Left ventricle myocardium inferior (tissue), 1 donor: ENCODE measurements around the gene FNTB. TPM values are rescaled to one million over a fixed set of nuclear protein-coding genes. Genes with fewer than 3 reads are reported as not detected.

Experiments
- DNase-seq: peaks from one replicate; pipeline ENCODE4 v3.0.0-alpha.2; 2020
- H3K27ac ChIP-seq: fragments of 200-600 bp; replicated peaks from 2 replicates; pipeline ENCODE4 v1.8.0; 2021
- H3K27me3 ChIP-seq: fragments of 200-600 bp; 2 replicates; pipeline ENCODE4 v1.8.0; 2021; ENCODE audit warnings: low read depth
- H3K36me3 ChIP-seq: fragments of 200-600 bp; 2 replicates; pipeline ENCODE4 v1.8.0; 2021
- H3K4me1 ChIP-seq: fragments of 200-600 bp; 2 replicates; pipeline ENCODE4 v1.8.0; 2021
- H3K4me3 ChIP-seq: fragments of 200-600 bp; 2 replicates; pipeline ENCODE4 v1.8.0; 2021; ENCODE audit warnings: mild to moderate bottlenecking, moderate library complexity
- H3K9me3 ChIP-seq: fragments of 200-600 bp; replicated peaks from 2 replicates; pipeline ENCODE4 v1.8.0; 2021
- intact Hi-C: fragments of 100-400 bp; cut with micrococcal nuclease; formaldehyde crosslinking; loops from one replicate; pipeline ENCODE4 v1.11.0; 2022
- long read RNA-seq: library from polyadenylated mRNA; unstranded; transcript quantifications from one replicate; pipeline ENCODE4 v2.0.0, GENCODE V29; 2021
- total RNA-seq: library from RNA; stranded (reverse); fragmentation: NEBNext Ultra II Directional; extraction: Animal tissue kit (Norgen Biotek cat#: 25700); gene quantifications from one replicate; pipeline ENCODE4 v1.2.1, GENCODE V29; 2021
- TF ChIP-seq, protein P1 (sequence below): fragments of 200-600 bp; IDR thresholded peaks from 2 replicates; pipeline ENCODE4 v1.8.0; 2021; ENCODE audit warnings: antibody characterized with exemption, mild to moderate bottlenecking, borderline replicate concordance
- donor health status: DM: no; HTN: yes; CAD: no; lungs with severe emphysema.

FNTB gene
- total RNA-seq, result 17.9 TPM
- long read RNA-seq, transcript FNTB-201 (12 exons, 2,834 nt), result major isoform, 53 of 68 reads
- long read RNA-seq, partial matches to known transcripts, result 5 of 68 reads
- long read RNA-seq, other reads (novel, unspliced or antisense), result 8 of 68 reads

- TF ChIP-seq, protein P1, sequence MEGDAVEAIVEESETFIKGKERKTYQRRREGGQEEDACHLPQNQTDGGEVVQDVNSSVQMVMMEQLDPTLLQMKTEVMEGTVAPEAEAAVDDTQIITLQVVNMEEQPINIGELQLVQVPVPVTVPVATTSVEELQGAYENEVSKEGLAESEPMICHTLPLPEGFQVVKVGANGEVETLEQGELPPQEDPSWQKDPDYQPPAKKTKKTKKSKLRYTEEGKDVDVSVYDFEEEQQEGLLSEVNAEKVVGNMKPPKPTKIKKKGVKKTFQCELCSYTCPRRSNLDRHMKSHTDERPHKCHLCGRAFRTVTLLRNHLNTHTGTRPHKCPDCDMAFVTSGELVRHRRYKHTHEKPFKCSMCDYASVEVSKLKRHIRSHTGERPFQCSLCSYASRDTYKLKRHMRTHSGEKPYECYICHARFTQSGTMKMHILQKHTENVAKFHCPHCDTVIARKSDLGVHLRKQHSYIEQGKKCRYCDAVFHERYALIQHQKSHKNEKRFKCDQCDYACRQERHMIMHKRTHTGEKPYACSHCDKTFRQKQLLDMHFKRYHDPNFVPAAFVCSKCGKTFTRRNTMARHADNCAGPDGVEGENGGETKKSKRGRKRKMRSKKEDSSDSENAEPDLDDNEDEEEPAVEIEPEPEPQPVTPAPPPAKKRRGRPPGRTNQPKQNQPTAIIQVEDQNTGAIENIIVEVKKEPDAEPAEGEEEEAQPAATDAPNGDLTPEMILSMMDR, result peak; percentile 74
- intact Hi-C loops, result no loop called here
- peak; percentile 96 for DNase-seq
- Histone ChIP-seq H3K9me3 (no peaks in the 10 kb centered on the region), H3K27me3 (no peaks in the 10 kb centered on the region), H3K4me1 (peaks cover 31% of the 10 kb centered on the region), H3K36me3 (no peaks in the 10 kb centered on the region), H3K27ac (peak within 1 kb of the TSS; percentile 94), H3K4me3 (peak within 1 kb of the TSS; percentile 80)
Measured at GRCh38 chr14:64986648-64987437, at the start of gene FNTB. Gene FNTB (plus strand): TSS chr14:64986895. CDS start chr14:64986954, 59 bp downstream.

DNA sequence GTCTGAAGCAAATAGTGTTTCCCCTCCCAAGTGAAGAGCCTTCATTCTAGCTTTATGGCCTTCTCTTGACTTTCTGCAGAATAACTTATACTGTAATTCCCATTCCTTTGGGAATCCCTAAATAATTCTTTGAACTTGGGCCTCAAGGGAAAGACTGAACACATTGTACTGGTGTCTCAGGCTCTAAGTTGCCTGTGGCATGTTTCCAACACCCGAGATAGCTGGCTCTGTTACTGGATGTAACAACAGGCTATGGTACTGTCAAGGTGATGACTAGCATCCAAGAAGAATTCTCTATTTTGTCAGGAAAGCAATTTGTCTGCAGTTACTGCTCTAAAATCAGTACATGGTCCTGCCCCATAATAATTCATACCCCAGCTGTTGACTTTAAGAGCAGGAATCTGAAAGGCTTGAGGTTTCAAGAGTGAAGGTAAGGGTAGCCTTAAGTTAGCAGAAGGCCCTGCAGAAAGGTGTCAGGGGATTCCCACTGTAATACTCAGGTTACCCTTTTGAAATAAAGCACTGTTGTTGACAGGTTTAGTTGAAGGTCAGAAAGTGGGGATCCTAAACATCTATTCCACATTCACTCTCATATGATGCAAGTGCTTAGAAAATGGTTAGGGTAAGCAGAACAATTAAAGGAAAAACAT, 49.4 kb upstream of the FNTB start:
- TF ChIP-seq, protein P1, result no peak
- intact Hi-C loops, result no loop called here
- DNase-seq, result peak; percentile 29
- peak overlapping the region; percentile 70 for H3K27ac ChIP-seq
- H3K4me3 ChIP-seq, result no peak overlapping the region
- peaks cover 20% of the 10 kb centered on the region for H3K36me3 ChIP-seq
- no peaks in the 10 kb centered on the region for H3K27me3 ChIP-seq
- peaks cover 43% of the 10 kb centered on the region for H3K4me1 ChIP-seq
- no peaks in the 10 kb centered on the region for H3K9me3 ChIP-seq

DNA sequence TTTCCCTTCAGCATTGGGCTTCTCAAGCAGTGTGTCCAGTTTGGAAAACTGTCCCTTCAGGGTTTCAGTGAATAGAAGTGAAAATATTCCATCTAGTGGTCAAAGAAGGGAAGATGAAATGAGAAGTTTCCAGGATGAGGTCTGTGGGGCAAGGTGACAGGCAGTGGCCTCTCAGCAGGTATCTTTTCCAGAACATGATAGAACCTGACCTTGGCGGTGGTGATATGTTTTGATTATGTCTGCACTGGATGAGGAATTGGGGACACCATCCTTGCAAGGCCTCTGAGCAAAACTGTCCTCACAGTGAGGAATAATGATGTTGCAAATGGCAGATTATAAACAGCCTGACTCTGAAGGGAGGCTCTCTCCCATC, 48.9 kb upstream of the FNTB start:
- H3K9me3 ChIP-seq, result no peaks in the 10 kb centered on the region
- no peaks in the 10 kb centered on the region for H3K27me3 ChIP-seq
- TF ChIP-seq, protein P1, result peak; percentile 49
- no peak for DNase-seq
- peak overlapping the region; percentile 70 for H3K27ac ChIP-seq
- H3K4me3 ChIP-seq, result no peak overlapping the region
- intact Hi-C loops, result no loop called here
- peaks cover 15% of the 10 kb centered on the region for H3K36me3 ChIP-seq
- peaks cover 43% of the 10 kb centered on the region for H3K4me1 ChIP-seq

- TF ChIP-seq, protein P1, result no peak
- no peak overlapping the region for H3K27ac ChIP-seq
- DNase-seq, result no peak
- no peaks in the 10 kb centered on the region for H3K9me3 ChIP-seq
- H3K27me3 ChIP-seq, result no peaks in the 10 kb centered on the region
- H3K4me1 ChIP-seq, result peaks cover 37% of the 10 kb centered on the region
- peaks cover 1% of the 10 kb centered on the region for H3K36me3 ChIP-seq
- intact Hi-C loops, result no loop called here
- no peak overlapping the region for H3K4me3 ChIP-seq
Measured at GRCh38 chr14:64938972-64939816, 47.5 kb upstream of the FNTB start.

DNA sequence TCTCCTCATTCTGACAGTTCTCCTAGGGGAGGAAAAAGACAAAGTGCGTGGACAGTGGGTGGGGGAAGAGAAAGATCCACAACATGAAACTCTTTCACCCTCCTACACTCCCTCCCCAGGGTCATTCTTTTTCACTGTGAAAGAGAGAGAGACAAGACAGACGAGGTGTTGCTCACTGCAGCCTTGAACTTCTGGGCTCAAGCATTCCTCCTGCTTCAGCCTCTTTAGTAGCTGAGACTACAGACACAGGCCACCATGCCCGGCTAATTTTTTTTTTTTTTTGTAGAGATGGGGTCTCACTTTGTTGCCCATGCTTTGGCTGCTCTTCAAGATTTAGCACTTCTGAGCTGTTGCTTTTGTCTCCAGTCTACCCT, 46.9 kb upstream of the FNTB start:
- Histone ChIP-seq H3K36me3 (no peaks in the 10 kb centered on the region), H3K4me3 (no peak overlapping the region), H3K27me3 (no peaks in the 10 kb centered on the region), H3K27ac (no peak overlapping the region), H3K9me3 (no peaks in the 10 kb centered on the region), H3K4me1 (peaks cover 30% of the 10 kb centered on the region)
- intact Hi-C loops, result no loop called here
- TF ChIP-seq, protein P1, result no peak
- DNase-seq, result no peak
